Coronary artery (tissue), 2 donors: ENCODE data around the gene CCL14.
"Not testable (repeated sequence)": the region's sequence is repeated elsewhere in the genome, so short reads cannot be mapped to it uniquely, and the experiment has no call there.

ENCODE experiments used
- DNase-seq: peaks from one replicate; pipeline ENCODE4 v3.0.0-alpha.2; 2017; ENCODE audit warnings: low spot score
- H3K27ac ChIP-seq, 2 donors: fragments of 200-600 bp; sonication (generic); one replicate each; pipeline ENCODE4 v1.5.1; 2016 to 2019
- H3K4me3 ChIP-seq: fragments of 200-600 bp; sonication (generic); 2 replicates; pipeline ENCODE4 v1.5.1; 2016; ENCODE audit warnings: mild to moderate bottlenecking, moderate library complexity
- CTCF ChIP-seq: fragments of 200-600 bp; sonication (generic); IDR thresholded peaks from one replicate; pipeline ENCODE4 v1.5.1; 2019; ENCODE audit warnings: antibody characterized with exemption

CCL14 gene

GRCh38 chr17:36002631-36003030, 16.1 kb upstream of the CCL14 start:
- no peak for DNase-seq
- no peak for TF ChIP-seq CTCF
- H3K27ac ChIP-seq = no peak overlapping the region
- no peak overlapping the region for H3K4me3 ChIP-seq

DNA sequence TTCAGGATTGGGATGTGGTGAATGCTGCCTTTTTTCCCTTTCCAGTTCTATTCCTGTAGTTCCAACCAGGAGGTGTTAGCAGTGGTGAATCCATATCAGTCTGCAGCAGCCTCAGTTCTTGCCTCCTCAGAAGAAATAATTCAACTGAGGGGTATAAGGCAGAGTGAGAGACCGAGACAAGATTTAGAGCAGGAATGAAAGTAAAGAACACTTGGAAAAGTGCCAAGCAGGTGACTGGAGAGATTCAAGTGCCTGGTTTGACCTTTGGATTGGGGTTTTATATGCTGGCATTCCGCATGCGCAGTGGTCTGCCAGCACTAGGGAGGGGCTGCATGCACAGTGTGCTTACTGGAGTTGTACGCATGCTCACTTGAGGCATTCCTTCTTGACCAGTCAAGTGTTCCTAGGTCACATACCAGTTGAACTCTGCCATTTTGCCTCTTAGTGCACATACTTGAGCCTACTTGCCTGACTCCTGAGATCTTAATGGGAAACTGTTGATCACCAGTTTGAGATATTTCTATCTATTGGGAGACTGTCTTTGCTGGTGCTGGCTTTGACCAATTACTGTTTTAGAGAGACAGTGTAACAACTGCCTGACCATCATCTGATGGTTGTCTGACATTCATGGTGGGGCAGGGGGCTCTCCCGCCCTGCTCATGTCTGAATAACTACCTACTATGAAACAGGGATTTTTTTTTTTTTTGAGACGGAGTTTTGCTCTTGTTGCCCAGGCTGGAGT, 15.5 kb upstream of the CCL14 start:
- no peak for TF ChIP-seq CTCF
- Histone ChIP-seq H3K4me3 (no peak overlapping the region), H3K27ac (no peak overlapping the region)
- no peak for DNase-seq

GRCh38 chr17:36001110-36001771, 14.7 kb upstream of the CCL14 start, which contains the start of gene CCL15:
Gene CCL15 (minus strand): TSS chr17:36001553. CDS start chr17:36001492, 61 bp downstream.
- Histone ChIP-seq H3K27ac (no peak within 1 kb of the TSS), H3K4me3 (no peak within 1 kb of the TSS)
- DNase-seq = no peak
- TF ChIP-seq CTCF = no peak

GRCh38 chr17:36000732-36001109, 14.2 kb upstream of the CCL14 start:
- H3K27ac ChIP-seq = no peak overlapping the region
- DNase-seq = no peak
- H3K4me3 ChIP-seq = no peak overlapping the region
- TF ChIP-seq CTCF = no peak

DNA sequence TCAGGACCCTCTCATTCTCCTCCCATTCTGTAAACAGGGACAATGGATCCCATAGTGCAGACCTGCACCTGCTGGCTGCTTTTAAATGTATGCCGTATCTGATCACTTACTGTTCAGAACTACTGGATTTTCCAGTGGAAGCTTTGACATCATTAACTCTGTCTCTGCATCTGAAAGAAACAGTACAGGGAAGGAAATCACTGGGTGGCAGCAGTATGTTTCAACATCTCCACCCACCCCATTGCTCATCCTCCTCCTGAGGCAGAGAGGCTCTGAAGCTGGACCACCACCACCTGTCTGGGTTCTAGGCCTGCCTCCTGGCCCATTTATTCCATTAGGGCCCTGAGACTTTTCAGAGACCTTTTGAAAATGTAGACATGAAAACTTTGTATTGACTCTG, 12.2 kb upstream of the CCL14 start:
- no peak for DNase-seq
- H3K4me3 ChIP-seq = no peak overlapping the region
- no peak overlapping the region for H3K27ac ChIP-seq
- TF ChIP-seq CTCF = no peak

DNA sequence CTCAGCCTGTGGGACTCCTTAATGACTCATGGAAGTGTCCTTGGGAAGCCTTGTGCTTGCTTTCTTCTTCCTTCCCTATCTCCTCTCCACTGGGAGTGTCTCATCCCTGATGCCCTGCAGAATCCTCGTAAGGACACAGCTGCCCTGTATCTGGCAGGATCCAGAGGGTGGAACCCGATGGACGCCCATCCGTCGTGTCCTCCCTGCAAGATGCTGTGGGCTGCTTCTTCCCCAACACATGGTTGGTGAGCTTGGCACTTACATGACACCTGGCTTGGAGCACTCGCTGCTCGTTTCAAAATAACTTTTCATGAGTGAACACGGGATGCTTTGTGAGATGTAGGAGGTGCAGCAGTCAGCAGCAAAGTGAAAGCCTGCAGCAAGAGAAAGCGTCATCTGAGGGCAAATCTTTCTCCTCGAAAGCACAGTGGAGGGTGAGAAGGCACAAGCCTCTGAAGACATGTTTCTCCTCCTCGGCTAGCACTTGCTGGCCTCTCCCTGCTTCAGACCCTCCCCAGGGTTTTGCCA, 11.6 kb upstream of the CCL14 start:
- H3K27ac ChIP-seq = no peak overlapping the region
- no peak for DNase-seq
- no peak overlapping the region for H3K4me3 ChIP-seq
- no peak for TF ChIP-seq CTCF

DNA sequence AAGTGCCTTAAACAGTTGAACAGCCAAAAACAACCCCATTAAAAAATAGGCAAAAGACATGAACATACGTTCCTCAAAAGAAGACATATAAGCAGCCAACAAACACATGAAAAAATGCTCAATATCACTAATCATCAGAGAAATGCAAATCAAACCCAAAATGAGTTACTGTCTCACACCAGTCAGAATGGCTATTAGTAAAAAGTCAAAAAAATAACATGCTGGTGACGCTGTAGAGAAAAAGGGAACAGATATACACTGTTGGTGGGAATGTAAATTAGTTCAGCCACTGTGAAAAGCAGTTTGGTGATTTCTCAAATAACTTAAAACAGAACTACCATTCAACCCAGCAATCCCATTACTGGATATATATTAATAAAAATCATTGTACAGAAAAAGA, 8.8 kb upstream of the CCL14 start:
- H3K27ac ChIP-seq, H3K4me3 ChIP-seq, DNase-seq: not testable (repeated sequence)
